ENCODE measurements around the gene POU2F1.
"Not testable (repeated sequence)": the region's sequence is repeated elsewhere in the genome, so short reads cannot be mapped to it uniquely, and the experiment has no call there.

The POU2F1 gene

GRCh38 chr1:167205306-167206050, 15.2 kb upstream of the POU2F1 start:
- DNase-seq (ENCODE audit: low read depth in 1 of 2, low spot score in 1 of 2): not testable (repeated sequence)

DNA sequence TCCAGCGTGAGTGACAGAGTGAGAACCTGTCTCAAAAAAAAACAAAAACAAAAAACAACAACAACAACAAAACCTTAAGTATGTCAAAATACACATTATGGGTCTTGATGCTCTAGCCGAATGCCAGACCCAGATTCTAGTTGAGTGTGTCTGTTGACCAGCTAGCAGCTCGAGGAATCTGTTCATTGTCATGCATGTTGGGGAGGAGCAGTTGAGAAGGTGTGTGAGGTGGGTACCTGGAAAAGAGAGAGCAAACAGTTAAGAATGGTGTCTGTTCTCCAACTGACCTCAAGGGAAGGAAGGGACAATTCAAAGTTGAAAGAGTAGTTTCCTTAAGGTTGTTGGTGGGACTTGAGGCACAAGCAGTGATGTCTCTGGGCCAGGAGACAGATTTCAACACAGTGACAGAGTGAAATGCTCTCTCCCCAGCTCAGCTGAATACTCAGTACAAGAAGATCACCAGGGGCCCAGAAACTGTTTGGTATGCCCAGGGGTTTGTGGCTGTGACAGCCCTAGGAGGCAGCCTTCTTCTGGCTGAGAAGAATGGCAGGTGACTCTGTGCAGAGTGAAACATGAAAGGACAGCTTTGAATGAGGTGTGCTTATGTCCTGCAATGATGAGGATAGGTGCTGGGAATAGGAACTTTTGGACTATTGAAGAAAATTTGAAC, 14.4 kb upstream of the POU2F1 start:
- no peak for DNase-seq (ENCODE audit: low read depth in 1 of 2, low spot score in 1 of 2)

- no peak for DNase-seq (ENCODE audit: low read depth in 1 of 2, low spot score in 1 of 2)
These were observed 12.6 kb upstream of the POU2F1 start for GRCh38 chr1:167207940-167208623.

- no peak for DNase-seq (ENCODE audit: low read depth in 1 of 2, low spot score in 1 of 2)
These were observed 12.1 kb upstream of the POU2F1 start for GRCh38 chr1:167208624-167208976.

- no peak for DNase-seq (ENCODE audit: low read depth in 1 of 2, low spot score in 1 of 2)
These were observed 11.6 kb upstream of the POU2F1 start for GRCh38 chr1:167209044-167209443.

DNA sequence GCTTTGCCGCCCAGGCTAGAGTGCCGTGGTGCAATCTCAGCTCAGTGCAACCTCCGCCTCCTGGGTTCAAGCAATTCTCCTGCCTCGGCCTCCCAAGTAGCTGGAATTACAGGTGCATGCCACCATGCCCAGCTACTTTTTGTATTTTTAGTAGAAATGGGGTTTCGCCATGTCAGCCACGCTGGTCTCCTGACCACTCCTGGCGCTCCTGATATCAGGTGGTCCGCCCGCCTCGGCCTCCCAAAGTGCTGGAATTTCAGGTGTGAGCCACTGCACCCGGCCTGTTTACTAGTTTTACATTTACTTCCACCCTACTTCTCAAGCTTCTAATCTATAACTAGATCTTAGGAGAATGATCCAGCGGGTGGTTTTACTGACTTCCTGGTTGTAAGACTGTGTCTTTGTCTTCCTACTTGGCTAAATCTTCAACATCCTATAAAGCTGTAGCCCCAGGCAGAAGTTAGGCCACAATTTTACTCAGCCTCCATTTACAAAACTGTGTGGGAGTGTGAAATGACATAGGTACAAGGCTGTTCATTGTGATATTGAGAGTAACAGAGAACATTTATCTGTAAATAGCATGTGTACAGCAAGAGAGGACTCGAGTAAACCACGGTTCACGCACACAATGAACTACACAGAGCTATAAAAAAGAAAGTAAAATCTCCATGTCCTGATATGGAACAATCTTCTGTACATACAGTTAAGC, 9.6 kb upstream of the POU2F1 start:
- no peak for DNase-seq (ENCODE audit: low read depth in 1 of 2, low spot score in 1 of 2)

DNA sequence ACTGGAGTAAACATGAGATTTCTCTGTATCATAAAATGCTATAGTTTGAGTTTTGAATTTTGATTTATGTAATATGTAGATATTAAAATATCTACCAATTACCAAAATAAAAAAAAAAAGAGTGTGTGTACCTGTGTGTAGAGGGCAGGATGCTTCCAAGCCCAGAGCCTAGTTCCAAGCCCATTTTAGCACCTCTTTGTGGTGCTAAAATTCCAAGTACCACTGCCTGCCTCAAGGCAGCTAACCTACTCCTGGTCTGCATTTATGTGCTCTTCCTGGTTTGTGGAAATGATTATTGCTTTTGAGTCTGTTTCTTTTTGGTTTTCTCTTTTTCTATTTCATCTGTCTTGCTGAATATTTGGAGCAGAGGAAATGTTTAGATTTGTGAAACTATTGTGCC, 8.7 kb upstream of the POU2F1 start:
- DNase-seq (ENCODE audit: low read depth in 1 of 2, low spot score in 1 of 2): no peak

- DNase-seq (ENCODE audit: low read depth in 1 of 2, low spot score in 1 of 2): no peak
These were observed 3.9 kb upstream of the POU2F1 start for GRCh38 chr1:167216809-167217208.

- DNase-seq (ENCODE audit: low read depth in 1 of 2, low spot score in 1 of 2): no peak
These were observed 1.5 kb upstream of the POU2F1 start for GRCh38 chr1:167219194-167219593.

DNA sequence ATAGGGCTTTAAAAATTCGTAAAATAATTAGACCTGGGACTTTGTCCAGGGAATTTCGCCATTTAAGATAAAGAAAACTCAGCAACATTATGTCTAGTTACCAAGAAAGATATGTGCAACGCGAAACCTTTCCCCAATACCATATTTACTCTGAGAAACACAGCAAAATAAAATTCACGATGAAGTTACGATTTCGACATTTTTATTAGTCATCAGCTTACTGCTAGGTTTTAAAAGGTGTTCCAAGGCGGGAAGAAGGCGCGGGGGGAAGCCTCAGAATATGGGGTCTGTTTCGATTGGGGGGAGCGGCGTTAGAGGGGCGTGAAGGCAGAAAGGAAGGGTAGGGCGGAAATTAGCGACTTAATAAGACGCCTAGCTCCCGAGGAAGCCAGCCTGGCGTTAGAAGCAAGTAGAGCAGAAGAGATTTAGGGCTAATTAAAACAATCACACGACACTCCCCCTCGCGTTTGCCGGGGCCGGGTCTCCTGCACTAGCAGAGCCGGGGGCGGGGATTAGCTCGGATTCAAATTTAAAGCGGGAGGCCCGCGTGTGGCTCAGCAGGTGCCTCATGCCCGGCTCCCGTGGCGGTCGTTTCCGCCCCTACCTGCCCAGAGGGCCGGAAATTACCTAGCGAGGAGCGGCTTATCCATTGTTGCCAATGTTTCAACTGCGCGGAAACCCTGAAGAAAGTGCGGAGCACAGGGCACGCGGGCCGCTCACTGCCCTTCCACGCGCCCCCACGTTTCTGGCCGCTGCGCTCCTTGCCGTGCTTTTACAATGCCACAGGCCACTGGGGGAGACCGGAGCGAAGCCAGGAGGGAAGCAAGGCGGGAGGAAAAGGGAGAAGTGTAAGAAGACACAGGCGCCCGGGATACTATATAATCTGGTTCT, 795 bp upstream of the POU2F1 start:
- peak; percentile 73 to 86 for DNase-seq (ENCODE audit: low read depth in 1 of 2, low spot score in 1 of 2)

- DNase-seq (ENCODE audit: low read depth in 1 of 2, low spot score in 1 of 2): peak in 1 of 2 donors; percentile 14
These were observed 546 bp downstream of the POU2F1 start for GRCh38 chr1:167221126-167221737.

GRCh38 chr1:167221738-167222610, 1.3 kb downstream of the POU2F1 start:
- DNase-seq (ENCODE audit: low read depth in 1 of 2, low spot score in 1 of 2): peak; percentile 40 to 67

DNA sequence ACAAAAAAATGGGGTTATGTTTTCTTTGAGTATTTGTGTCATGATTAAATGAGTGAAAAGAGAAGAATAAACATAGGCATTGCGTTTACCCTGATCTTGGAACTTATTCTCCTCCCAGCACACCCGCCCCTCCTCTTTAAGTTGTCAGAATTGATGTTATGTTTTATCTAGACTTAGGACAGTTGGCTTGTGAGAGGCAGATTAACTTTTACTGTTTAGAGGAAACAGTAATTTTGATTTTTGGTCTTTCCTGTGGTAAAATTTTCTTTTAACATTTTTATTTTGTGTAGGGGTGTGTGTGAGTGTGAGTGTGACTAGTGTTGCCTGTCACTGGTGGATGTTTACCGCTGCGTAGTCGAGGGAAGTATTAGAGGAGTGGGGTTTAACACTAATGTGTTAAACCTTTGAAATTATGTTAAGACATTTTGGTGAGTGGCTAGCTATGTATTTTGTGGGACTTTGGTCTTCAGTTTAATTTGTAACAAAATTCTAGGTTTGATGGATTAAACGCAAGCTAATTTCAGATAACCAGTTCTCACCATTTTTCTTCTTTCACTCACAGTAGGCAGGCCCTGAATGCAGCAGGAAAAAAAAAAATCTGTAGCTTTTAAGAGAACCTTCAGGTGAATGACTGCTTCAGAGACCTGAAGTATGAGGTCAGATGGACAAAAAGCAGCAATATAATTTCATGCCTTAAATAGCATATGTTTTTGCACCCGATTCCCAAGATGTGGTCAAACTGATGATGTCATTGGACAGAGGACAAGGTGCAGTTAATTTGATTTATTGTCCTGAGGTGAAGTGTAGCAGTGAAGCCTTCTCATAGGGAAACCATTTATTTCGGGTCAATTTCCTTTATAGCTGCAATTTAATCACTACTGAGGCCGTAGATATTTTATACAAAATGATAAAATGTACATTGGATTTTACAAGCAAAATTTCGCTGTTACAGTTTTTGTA, 2.7 kb downstream of the POU2F1 start:
- no peak for DNase-seq (ENCODE audit: low read depth in 1 of 2, low spot score in 1 of 2)

- DNase-seq (ENCODE audit: low read depth in 1 of 2, low spot score in 1 of 2): not testable (repeated sequence)
These were observed 4.1 kb downstream of the POU2F1 start for GRCh38 chr1:167224734-167225235.

DNA sequence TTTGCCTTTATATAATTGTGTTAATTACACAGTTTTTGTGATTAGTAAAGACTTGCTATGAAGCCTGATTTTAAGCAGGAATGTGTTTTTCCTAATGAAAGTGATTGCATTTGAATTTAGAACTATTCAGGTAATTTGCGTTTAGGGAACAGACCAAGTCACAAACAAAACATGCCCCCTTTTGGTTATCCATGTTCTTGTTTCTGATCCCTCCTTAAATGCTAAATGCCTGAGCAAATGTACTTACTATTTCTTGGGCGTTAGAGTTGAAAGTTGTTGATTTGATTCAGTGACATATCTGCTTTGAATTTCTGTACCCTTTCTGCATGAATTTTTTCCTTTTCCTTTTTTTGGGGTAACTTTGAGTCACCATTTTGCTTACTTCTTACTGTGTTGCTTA, 5.2 kb downstream of the POU2F1 start:
- no peak for DNase-seq (ENCODE audit: low read depth in 1 of 2, low spot score in 1 of 2)

DNA sequence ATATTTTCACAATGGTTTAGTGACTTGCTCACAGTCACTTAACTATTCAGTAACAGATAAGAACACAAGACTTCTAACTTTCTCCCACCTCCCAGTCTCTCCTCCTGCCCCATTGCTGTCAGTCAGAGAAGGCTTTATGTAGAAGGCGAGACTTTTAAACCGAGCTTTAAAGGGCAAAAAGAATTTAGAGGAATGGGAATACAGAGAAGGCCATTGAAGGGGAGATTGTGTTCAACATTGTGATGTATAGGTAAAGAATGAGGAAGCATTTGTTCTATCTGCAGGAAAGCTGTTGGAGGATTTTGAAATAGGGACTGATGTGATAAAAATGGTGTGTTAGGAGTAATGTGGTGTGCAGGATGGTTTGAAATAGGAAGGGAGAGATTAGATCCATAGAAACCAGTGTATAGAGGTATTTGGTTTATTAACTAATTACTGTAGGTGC, 7.3 kb downstream of the POU2F1 start:
- DNase-seq (ENCODE audit: low read depth in 1 of 2, low spot score in 1 of 2): no peak

DNA sequence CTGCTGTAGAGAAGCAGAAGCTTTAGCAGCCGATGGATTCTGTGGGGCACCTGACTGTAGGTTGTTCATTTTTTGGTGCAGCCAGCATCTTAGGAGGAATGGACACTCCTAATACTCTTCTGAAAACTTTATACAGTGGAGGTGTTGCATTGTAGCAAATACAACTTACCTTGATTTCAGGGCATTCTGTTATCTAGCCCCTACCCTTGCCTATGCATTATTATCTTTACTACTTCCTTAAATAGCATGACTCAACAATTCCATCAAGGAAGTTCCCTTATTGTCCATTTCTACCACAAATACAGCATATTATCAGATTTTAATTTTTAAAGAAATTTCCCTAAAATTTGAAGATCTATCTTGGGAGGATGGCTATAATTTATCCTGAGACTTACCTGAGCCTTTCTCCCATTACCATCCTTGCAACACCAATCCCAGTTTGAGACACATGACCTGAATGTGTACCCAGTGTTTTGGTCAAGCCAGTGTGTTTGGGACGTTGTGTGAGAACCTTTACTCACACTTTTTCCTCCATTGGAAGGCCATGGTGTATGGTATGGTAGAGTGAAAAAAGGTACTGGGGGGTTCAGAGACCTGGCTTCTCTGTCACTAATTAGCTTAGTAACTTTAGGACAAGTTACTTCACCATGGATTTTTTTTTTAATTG, 9.2 kb downstream of the POU2F1 start:
- DNase-seq (ENCODE audit: low read depth in 1 of 2, low spot score in 1 of 2): no peak

All from activated CD4-positive, alpha-beta T cell treated with anti-CD3 and anti-CD28 coated beads, Interleukin-2, amount 50 U/mL, for 24 hours (primary cell).